GM21737 (cell line): ENCODE results near the gene FAM98C.

Source experiments
- ATAC-seq: cut with Tn5 transposase; IDR thresholded peaks from one replicate; pipeline ENCODE4 v1.9.1; 2021; ENCODE audit warnings: mild to moderate bottlenecking, moderate library complexity; ENCODE audit not compliant: unreplicated experiment

FAM98C gene

DNA sequence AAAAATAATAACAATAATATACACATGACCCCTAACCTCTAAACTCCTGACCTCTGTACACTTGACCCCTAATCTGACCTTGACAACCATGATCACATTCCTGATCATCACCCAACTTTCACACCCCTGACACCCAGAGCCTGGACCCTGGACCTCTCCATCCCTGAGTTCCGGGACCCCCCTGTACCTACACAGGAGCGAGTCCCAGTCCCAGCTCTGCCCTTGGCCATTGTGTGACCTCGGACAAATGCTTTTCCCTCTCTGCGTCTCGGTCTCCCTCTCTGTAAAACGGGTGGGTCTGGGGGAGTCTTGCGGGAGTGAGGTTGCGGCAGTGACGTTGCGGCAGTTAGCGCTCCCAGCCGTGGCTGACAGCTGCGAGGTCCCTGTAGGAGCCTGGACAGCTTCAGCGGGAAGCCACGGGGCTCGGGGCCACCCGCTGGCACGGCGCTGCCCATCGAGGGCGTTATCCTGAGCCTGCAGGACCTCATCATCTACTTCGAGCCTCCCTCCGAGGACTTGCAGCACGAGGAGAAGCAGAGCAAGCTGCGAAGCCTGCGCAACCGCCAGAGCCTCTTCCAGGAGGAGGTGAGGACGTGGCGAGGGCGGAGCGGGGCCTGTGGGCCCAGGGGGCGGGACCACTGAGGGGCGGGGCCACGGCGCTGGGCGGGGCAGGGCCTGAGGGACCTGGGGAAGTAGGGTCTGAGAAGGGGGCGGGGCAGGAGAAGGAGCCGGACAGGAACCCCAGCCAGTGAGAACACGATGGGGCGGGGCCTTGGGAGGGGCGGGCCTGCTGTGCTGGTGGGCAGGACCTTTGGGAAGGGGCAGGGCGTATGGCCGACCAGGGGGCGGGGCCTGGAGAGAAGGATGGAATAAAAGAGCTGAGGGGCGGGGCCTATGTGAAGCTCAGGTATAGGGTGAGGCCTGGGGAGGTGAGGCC lies 49.8 kb downstream of the FAM98C start:
- ATAC-seq = no peak

DNA sequence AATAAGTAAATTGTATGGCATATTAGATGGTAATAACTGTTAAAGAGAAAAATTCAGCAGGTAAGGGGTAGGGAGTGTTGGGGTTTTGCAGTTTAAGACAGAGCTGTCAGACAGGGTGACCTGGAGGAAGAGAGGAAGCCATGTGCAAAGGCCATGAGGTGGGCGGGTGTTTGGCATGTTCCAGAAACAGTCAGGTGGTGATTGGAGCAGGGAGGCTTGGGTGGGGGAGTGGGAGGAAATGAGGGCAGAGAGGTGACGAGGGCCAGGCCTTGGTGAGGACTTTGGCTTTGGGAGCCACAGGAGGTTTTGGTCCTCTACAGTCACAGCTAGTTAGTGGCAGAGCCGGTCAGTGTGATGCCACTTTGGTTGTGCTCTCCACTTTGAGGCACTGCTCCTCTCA lies 50.7 kb downstream of the FAM98C start:
- ATAC-seq = no peak

DNA sequence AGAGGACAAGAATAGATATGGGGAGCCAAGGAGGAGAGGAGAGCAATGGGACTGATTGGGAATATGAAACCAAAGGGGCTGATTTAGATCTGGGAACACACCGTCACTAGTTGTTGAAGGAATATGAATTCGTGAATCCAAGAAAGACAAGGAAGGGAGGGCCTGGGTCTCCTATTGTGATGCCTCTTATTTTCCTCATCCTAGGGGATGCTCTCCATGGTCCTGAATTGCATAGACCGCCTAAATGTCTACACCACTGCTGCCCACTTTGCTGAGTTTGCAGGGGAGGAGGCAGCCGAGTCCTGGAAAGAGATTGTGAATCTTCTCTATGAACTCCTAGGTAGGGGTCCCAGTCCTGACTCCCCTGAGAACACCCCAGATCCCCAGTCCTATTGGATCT lies 52.1 kb downstream of the FAM98C start:
- no peak for ATAC-seq

DNA sequence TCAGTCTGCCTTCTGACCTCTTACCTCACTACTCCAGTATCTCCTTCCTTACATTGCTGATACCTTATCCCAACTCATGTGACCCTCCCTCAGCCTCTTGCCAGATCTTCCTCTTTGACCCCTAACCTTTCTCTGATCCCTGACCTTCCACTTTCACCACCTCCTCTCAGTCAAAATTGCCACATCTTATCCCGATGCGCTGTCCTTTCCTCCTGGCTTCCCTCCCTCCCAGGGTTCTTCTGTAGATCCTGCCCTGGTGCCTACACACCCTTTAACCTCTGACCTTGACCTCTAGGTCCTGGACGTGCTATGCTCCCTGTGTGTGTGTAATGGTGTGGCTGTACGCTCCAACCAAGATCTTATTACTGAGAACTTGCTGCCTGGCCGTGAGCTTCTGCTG lies 54.3 kb downstream of the FAM98C start:
- ATAC-seq = no peak

DNA sequence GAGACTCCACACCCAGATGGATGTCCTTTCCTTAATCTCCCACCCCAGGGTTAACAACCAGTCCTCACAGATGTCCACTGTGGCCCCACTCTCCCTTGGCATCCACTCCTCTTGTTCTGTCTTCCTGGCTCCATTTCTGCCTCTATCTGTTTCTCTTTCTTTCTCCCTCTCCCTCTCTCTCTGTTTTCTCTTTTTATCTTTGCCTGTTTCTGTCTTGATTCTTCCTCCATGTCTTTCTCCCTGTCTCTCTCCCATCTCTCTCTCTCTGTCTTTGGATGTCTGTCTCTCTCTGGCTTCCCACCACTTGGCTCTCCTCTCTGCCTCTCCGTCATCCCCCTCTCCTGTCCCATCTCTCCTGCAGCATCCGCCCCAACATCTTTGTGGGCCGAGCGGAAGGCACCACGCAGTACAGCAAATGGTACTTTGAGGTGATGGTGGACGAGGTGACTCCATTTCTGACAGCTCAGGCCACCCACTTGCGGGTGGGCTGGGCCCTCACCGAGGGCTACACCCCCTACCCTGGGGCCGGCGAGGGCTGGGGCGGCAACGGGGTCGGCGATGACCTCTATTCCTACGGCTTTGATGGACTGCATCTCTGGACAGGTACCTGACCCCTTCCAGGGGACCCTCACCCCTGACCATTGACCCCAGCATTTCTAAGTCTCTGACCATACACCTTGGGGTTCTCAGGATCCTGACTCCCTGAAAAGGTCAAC lies 55.0 kb downstream of the FAM98C start:
- ATAC-seq = no peak
